CD14-positive monocyte (primary cell): ENCODE results near the gene NIN. TPM values are rescaled to one million over a fixed set of nuclear protein-coding genes. Genes with fewer than 3 reads are reported as not detected.
A peak's percentile ranks its signal among the peaks of the same experiment; 100 is the strongest.

Experiments used
- DNase-seq, 3 donors: peaks; one replicate each; pipeline ENCODE4 v3.0.0-alpha.2; 2011 to 2022
- H2AFZ ChIP-seq: 2 replicates; pipeline ENCODE4 v1.6.0; 2012; ENCODE audit warnings: mild to moderate bottlenecking, low read depth, low read length, inconsistent platforms; ENCODE audit not compliant: insufficient read depth, poor library complexity, severe bottlenecking
- H3K27ac ChIP-seq, 2 donors: 1 replicate in 1 of 2; 2 replicates in 1 of 2; pipeline ENCODE4 v1.5.1; 2012 to 2013; ENCODE audit warnings: low read length in 2 of 2, control low read depth in 1 of 2, inconsistent platforms in 1 of 2, low read depth in 1 of 2, mild to moderate bottlenecking in 1 of 2
- H3K27me3 ChIP-seq, 2 donors: one replicate each; pipeline versions ENCODE4 v1.6.0 to v1.6.1; 2011 to 2013; ENCODE audit warnings: low read length in 2 of 2; ENCODE audit not compliant: control insufficient read depth in 2 of 2, insufficient read depth in 2 of 2
- H3K36me3 ChIP-seq, 2 donors: replicated peaks in 1 of 2; 1 replicate in 1 of 2; 2 replicates in 1 of 2; pipeline versions ENCODE4 v1.5.1 to v1.6.1; 2012 to 2013; ENCODE audit warnings: low read length in 2 of 2, control low read depth in 1 of 2, inconsistent platforms in 1 of 2, mild to moderate bottlenecking in 1 of 2; ENCODE audit not compliant: insufficient read depth in 2 of 2, control insufficient read depth in 1 of 2
- H3K4me1 ChIP-seq, 2 donors: 1 replicate in 1 of 2; 2 replicates in 1 of 2; pipeline versions ENCODE4 v1.5.1 to v1.6.1; 2012 to 2013; ENCODE audit warnings: low read length in 2 of 2, control low read depth in 1 of 2, inconsistent platforms in 1 of 2, mild to moderate bottlenecking in 1 of 2, moderate library complexity in 1 of 2; ENCODE audit not compliant: insufficient read depth in 2 of 2, control insufficient read depth in 1 of 2
- H3K4me2 ChIP-seq: replicated peaks from 2 replicates; pipeline ENCODE3; 2012; ENCODE audit warnings: low read length, moderate library complexity, mild to moderate bottlenecking; ENCODE audit not compliant: poor library complexity, severe bottlenecking; ENCODE audit errors: extremely low read depth
- H3K4me3 ChIP-seq, 3 experiments: fragments of 200-600 bp in 1 of 3; sonication (generic) in 1 of 3; replicated peaks in 1 of 3; 1 replicate in 2 of 3; 2 replicates in 1 of 3; pipeline ENCODE4 v1.5.1; 2011 to 2013; ENCODE audit warnings: low read length in 3 of 3, mild to moderate bottlenecking in 3 of 3, control low read depth in 2 of 3, low read depth in 2 of 3, inconsistent platforms in 1 of 3, moderate library complexity in 1 of 3
- H3K79me2 ChIP-seq: 2 replicates; pipeline ENCODE4 v1.6.0; 2012; ENCODE audit warnings: mild to moderate bottlenecking, control low read depth, inconsistent platforms, low read length, moderate library complexity; ENCODE audit not compliant: insufficient read depth
- H3K9ac ChIP-seq: 2 replicates; pipeline ENCODE4 v1.6.0; 2017; ENCODE audit warnings: low read length, mild to moderate bottlenecking; ENCODE audit not compliant: insufficient read depth, poor library complexity, severe bottlenecking
- H3K9me3 ChIP-seq, 2 donors: replicated peaks in 1 of 2; 1 replicate in 1 of 2; 2 replicates in 1 of 2; pipeline versions ENCODE4 v1.5.1 to v1.6.1; 2012 to 2013; ENCODE audit warnings: low read length in 2 of 2, control low read depth in 1 of 2; ENCODE audit not compliant: control insufficient read depth in 1 of 2, insufficient read depth in 1 of 2
- H4K20me1 ChIP-seq: 2 replicates; pipeline ENCODE4 v1.6.0; 2012; ENCODE audit warnings: mild to moderate bottlenecking, low read length, control low read depth, moderate library complexity; ENCODE audit not compliant: insufficient read depth
- H3K27ac Mint-ChIP-seq, 7 donors: one replicate each; pipeline ENCODE4 v1.8.0; 2020; ENCODE audit warnings: mild to moderate bottlenecking in 7 of 7, mixed read lengths in 7 of 7, moderate library complexity in 6 of 7, inconsistent platforms in 2 of 7
- H3K27me3 Mint-ChIP-seq, 3 donors: one replicate each; pipeline ENCODE4 v1.8.0; 2021 to 2022; ENCODE audit warnings: low read depth in 3 of 3, mild to moderate bottlenecking in 3 of 3, mixed read lengths in 3 of 3, moderate library complexity in 3 of 3, inconsistent platforms in 1 of 3
- H3K36me3 Mint-ChIP-seq, 2 donors: one replicate each; pipeline ENCODE4 v1.8.0; 2020; ENCODE audit warnings: mixed read lengths in 2 of 2, inconsistent platforms in 1 of 2, mild to moderate bottlenecking in 1 of 2
- H3K4me1 Mint-ChIP-seq: one replicate; pipeline ENCODE4 v1.8.0; 2020; ENCODE audit warnings: mild to moderate bottlenecking, mixed read lengths
- H3K4me3 Mint-ChIP-seq, 2 donors: one replicate each; pipeline ENCODE4 v1.8.0; 2020; ENCODE audit warnings: mild to moderate bottlenecking in 2 of 2, mixed read lengths in 2 of 2, moderate library complexity in 1 of 2
- H3K9me3 Mint-ChIP-seq, 7 donors: one replicate each; pipeline ENCODE4 v1.8.0; 2020 to 2022; ENCODE audit warnings: mixed read lengths in 7 of 7, mild to moderate bottlenecking in 6 of 7, moderate library complexity in 6 of 7, inconsistent platforms in 2 of 7
- CTCF ChIP-seq: fragments of 200-600 bp; IDR thresholded peaks from one replicate; pipeline ENCODE4 v1.8.0; 2022; ENCODE audit warnings: antibody characterized with exemption, mild to moderate bottlenecking
- WGBS: methylation state at CpG from one replicate; pipeline ENCODE4 v1.1.5; 2013; ENCODE audit warnings: missing lambda C conversion rate; ENCODE audit not compliant: insufficient coverage; 5-methylcytosine and 5-hydroxymethylcytosine counted together
- intact Hi-C, 2 donors: fragments of 100-400 bp; cut with micrococcal nuclease; formaldehyde crosslinking; loops; one replicate each; pipeline versions ENCODE4 v1.15.0 to v1.15.1; 2023
- polyA plus RNA-seq, 3 donors: library from polyadenylated mRNA; depleted of rRNA in 1 of 3; unstranded in 2 of 3; stranded (reverse) in 1 of 3; fragments of 300-500 nt in 2 of 3; fragments of >200 nt in 1 of 3; fragmentation: Illumina TruSeq in 2 of 3; gene quantifications; 1 replicate in 2 of 3; 2 replicates in 1 of 3; pipeline ENCODE4 v1.2.3, GENCODE V29; 2012 to 2021

Gene NIN
- polyA plus RNA-seq, 3 donors, result 15.3 to 29.1 (median 26.5) TPM

DNA sequence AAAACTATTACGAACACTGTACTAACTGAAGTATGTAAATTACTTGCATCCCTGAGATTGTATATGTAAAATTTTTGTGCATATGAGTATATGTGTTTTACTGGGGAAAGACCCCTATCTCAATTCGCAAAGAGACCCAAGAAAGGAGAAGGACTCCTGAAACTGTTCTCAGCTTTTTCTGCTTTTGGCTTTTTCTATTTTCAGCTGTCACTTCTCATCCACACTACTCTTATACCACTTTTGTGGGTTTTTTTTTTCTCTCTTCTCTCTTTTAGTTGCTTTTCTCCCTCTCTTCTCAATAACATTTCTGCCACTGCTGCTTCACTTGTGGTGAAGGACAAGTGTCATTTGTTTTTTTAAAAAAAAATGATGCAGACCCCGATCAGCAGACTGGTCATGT is 39.8 kb downstream of the NIN start:
- Mint-ChIP-seq H3K4me3 (no peak overlapping the region), H3K9me3 (peaks cover 0 to 2% (median 0%) of the 10 kb centered on the region in 7 donors), H3K36me3 (peaks cover 80 to 92% of the 10 kb centered on the region in 2 donors), H3K27me3 (no peaks in the 10 kb centered on the region), H3K4me1 (peaks cover 12% of the 10 kb centered on the region), H3K27ac (peak overlapping the region in 4 of 7 donors; percentile 1 to 59 (median 34))
- H3K27ac ChIP-seq, result peak overlapping the region in 1 of 2 donors; percentile 30
- H4K20me1 ChIP-seq, result peaks cover 63% of the 10 kb centered on the region
- H3K4me1 ChIP-seq, result no peaks in the 10 kb centered on the region
- no peak for TF ChIP-seq CTCF
- H2AFZ ChIP-seq, result no peak overlapping the region
- WGBS, result no CpG with 5 or more reads among the region's 3 CpGs
- H3K9ac ChIP-seq, result no peak overlapping the region
- H3K4me2 ChIP-seq, result no peak overlapping the region
- no peaks in the 10 kb centered on the region for H3K9me3 ChIP-seq
- no peak for DNase-seq
- no peak overlapping the region for H3K4me3 ChIP-seq
- peaks cover 58 to 100% of the 10 kb centered on the region in 2 donors for H3K36me3 ChIP-seq
- intact Hi-C loops, result loop anchor here in 1 of 2 donors (10.0 kb wide), 1 partner anchor 54 kb away; no protein-coding TSS in a partner anchor
- H3K27me3 ChIP-seq, result no peaks in the 10 kb centered on the region
- H3K79me2 ChIP-seq, result peaks cover 45% of the 10 kb centered on the region

GRCh38 chr14:50790589-50790988 is 40.4 kb downstream of the NIN start:
- Histone ChIP-seq H3K27ac (peak overlapping the region in 1 of 2 donors; percentile 21), H3K4me2 (no peak overlapping the region)

More at GRCh38 chr14:50790589-50790988, 40.4 kb downstream of the NIN start:
- intact Hi-C loops, result loop anchor here in 1 of 2 donors (10.0 kb wide), 1 partner anchor 54 kb away; no protein-coding TSS in a partner anchor
- H4K20me1 ChIP-seq, result peaks cover 63% of the 10 kb centered on the region
- no peak for DNase-seq
- peaks cover 2 to 4% of the 10 kb centered on the region in 2 donors for H3K4me1 ChIP-seq
- peaks cover 18% of the 10 kb centered on the region for H3K4me1 Mint-ChIP-seq
- H3K9me3 Mint-ChIP-seq, result peaks cover 0 to 2% (median 0%) of the 10 kb centered on the region in 7 donors
- no peaks in the 10 kb centered on the region for H3K9me3 ChIP-seq
- H2AFZ ChIP-seq, result no peak overlapping the region
- no peaks in the 10 kb centered on the region for H3K27me3 Mint-ChIP-seq
- peak overlapping the region in 1 of 7 donors; percentile 1 for H3K27ac Mint-ChIP-seq
- no peak for TF ChIP-seq CTCF
- no peak overlapping the region for H3K9ac ChIP-seq
- WGBS, result no CpG with 5 or more reads among the region's 2 CpGs
- peaks cover 39% of the 10 kb centered on the region for H3K79me2 ChIP-seq
- H3K4me3 Mint-ChIP-seq, result no peak overlapping the region
- no peaks in the 10 kb centered on the region for H3K27me3 ChIP-seq
- H3K4me3 ChIP-seq, result no peak overlapping the region
- peaks cover 78 to 88% of the 10 kb centered on the region in 2 donors for H3K36me3 Mint-ChIP-seq
- H3K36me3 ChIP-seq, result peaks cover 56 to 100% of the 10 kb centered on the region in 2 donors
